NCI-H146 treated with DMSO at 0.1 percent for 48 hours (cell line): Measurements from ENCODE around the gene TPST2.

Source experiments
- DNase-seq: peaks from one replicate; lab custom pipeline; 2025; ENCODE audit not compliant: unreplicated experiment; lab: John Stamatoyannopoulos, UW

The TPST2 gene

DNA sequence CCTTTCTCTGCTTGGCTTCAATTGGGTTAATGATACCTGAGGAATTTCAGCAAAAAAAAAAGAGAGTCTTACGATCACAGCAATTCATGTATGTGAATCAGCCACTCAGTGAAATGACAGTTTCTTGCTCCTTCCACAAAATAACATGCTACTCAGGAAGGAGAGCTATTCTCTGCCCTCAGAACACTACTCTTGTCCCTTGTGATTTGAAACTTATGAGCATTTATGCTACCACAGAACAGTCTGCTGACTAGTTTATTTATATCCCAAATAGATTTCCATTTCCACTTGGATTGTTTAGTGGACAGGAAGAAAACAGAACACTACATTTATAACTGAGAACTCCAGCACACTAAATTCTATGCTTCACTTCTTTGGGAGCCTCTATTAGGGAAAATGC, 86.2 kb downstream of the TPST2 start:
- no peak for DNase-seq

GRCh38 chr22:26502688-26503561, 87.0 kb downstream of the TPST2 start:
- DNase-seq: no peak

DNA sequence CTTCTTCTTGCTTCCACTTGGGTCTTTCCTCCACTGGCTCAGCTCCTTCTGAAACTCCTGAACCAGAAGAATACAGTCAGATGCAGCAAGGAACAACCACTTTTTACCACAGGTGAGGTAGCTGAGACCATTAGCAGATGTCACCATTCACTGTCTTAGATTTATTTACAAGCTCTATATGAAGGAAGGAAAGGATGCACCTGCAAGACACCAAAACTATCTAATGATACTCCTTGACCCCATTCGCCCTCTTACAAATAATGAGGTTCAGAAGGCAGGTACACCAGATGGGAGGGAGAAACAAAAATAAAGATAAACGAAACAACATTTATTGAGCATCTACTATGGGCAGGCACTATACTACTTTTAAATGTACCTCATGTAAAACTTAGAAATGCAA, 87.9 kb downstream of the TPST2 start:
- no peak for DNase-seq

GRCh38 chr22:26499188-26499703, 90.7 kb downstream of the TPST2 start:
- DNase-seq: no peak

GRCh38 chr22:26496456-26496855, 93.5 kb downstream of the TPST2 start:
- DNase-seq: no peak

DNA sequence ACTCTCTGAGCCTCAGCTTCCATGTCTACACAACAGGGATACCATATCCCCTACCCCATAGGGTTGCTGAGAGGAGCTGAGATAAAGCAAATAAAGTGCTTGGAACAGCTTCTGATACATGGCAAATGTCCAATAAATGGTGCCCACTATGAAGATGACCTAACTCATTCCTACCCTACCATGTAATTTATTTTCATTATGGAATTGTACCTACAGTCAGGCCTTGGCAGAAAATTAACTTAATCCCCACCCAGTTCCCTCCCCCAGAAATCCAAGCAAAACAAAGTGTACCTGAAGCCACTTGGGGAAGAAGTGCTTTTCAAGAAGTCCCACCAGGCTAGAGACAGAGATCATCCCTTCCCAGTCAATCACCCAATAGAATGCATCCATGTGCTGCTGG, 95.4 kb downstream of the TPST2 start:
- DNase-seq: no peak

DNA sequence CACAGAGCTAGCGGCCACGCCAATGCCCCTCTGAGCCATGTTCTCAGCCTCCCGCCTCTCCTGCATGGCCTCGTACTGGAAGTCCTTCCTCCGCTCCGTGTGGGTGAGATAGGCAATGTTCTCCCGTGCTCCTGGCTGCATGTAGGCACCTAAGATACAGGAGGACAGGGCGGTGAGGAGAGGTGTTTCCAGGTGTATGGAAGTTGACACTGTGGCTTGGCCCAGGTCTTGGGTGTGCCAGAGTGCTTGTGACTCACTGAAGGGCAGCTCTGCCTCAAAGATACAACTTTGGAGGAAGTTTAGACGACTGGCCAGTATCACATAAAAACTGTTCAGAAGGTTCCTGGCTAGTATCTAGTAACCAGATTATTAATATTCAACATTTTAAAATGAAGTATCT, 97.7 kb downstream of the TPST2 start:
- no peak for DNase-seq

GRCh38 chr22:26489447-26490036, 100.4 kb downstream of the TPST2 start:
- no peak for DNase-seq

GRCh38 chr22:26487996-26488395, 101.9 kb downstream of the TPST2 start:
- no peak for DNase-seq

DNA sequence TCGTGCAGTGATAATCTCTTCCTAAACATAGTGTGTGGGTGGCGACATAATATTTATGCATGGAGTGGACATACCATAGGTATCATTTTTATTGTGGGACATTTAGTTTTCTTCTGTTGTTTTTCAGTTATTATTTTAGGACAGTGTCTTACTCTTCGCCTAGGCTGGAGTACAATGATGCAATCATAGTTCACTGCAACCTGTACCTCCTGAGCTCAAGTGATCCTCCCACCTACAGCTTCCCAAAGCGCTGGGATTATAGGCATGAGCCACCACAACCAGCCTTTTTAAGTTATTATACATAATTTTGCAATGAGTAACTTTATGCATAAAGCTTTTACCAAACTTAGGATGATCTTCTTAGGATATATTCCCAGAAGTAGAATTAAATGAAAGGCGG, 103.5 kb downstream of the TPST2 start:
- DNase-seq: no peak

DNA sequence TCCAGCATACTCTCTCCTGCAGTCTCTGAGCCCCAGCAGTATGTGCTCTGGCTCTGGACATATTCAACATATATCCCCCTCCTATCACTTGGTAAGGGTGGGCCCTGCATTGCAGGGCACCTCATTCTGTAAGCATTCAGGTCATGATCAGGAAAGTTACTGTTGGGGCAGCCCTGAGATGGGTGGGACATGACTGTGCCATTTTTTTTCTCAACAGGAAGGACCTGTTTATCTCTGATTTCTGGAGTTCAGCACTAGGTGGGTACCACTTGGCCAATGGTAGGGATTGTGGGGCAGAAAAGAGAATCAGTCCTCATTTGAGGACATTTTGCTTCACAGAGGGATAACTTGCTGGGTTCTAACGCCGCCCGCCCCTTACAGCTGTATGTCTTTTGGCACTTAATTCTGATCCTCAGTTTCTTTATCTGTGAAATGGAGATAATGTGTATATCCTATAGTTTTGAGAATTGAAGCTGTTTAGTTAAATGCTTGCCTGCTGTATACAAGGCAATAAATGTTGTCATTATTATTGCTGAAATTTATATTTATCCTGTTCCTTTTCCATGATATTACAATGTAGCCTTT, 104.0 kb downstream of the TPST2 start:
- no peak for DNase-seq

GRCh38 chr22:26485013-26485412, 104.9 kb downstream of the TPST2 start:
- DNase-seq: no peak

- no peak for DNase-seq
These were observed 105.6 kb downstream of the TPST2 start for GRCh38 chr22:26484360-26484706.

DNA sequence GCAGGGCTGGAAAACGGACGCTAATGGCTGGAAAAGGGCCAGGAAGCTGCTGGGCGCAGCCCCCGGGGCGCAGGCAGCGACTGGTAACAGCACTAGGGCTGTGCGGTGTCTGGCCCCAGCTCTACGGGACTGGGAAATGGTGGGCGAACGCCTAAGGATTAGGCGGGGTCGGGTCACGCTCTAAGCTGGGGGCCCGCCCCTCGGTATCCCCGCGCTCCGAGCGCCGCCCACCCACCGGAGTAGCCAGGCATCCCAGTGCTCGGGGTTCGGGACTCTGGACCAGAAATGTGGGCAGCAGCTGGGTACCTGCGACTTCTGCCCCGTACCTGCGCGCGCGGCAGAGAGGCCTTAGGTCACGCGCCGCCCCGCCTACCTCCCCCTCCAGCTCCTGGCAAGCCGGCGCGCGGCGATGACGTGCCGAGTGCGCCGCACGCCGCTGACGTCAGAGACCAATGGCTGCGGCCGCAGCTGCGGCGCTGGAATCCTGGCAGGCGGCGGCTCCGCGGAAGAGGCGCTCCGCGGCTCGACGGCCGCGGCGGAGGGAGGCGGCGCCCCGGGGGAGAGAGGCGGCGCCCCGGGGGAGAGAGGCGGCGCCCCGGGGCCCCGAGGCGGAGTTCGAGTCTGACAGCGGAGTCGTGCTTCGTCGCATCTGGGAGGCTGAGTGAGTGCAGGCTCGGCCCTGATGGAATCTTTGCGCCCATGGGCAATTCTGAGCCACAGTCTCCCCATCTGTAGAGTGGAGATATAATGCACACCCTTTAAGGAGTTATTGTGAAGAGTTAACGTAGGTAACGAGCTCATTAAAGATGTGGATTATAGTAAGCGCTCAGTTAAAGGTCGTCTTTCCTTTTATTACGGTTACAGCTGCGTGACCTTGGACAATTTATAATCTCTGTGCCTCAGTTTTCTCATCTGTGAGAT, 106.2 kb downstream of the TPST2 start, which contains the start of the genes HPS4 and SRRD:
HPS4 (minus strand) TSS at position 345 of the 921 bp plus-strand sequence. CDS start 2,021 bp downstream, outside the sequence.
SRRD (plus strand) TSS at position 439 of the 921 bp plus-strand sequence; CDS start at position 453, 14 bp downstream.
- peak; percentile 76 for DNase-seq

- DNase-seq: no peak
These were observed 106.9 kb downstream of the TPST2 start for GRCh38 chr22:26483043-26483438.

DNA sequence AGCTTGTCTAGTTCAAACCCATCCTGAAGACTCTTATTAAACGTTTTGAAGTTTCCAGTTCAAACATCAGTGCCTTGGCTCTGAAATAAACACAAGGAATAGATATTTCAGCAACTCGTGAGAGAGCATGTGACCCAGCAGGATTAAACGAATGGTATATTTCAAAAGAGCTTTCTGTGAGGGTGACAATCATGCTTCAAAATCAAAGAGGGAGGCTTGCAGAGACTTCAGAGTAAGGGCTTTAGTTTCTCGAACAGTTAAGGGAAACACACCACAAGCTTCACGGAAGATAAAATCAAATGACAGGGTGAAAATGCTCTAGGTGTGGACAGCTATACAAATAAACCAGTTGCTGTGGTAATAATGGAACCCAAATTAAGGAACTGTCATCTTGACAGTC, 107.8 kb downstream of the TPST2 start:
- no peak for DNase-seq

DNA sequence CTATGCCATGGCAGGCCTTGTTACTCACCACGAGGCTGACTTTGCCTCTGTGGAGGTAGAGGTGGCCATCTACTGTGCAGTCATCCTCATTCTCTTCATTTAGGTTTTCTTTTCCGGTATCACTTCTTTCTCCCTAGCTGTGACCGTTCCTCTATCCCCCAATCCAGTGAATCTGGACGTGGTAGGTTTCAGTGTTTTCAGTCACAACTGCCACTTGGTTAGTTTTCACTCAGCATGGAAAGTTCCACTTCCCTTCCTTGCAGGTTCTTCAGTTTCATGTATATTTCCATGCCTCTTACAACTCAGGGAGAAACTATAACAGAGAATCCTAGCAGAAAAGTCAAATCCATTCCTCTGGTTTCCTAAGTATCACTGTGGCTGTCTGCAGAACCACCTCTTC, 108.2 kb downstream of the TPST2 start:
- DNase-seq: no peak

DNA sequence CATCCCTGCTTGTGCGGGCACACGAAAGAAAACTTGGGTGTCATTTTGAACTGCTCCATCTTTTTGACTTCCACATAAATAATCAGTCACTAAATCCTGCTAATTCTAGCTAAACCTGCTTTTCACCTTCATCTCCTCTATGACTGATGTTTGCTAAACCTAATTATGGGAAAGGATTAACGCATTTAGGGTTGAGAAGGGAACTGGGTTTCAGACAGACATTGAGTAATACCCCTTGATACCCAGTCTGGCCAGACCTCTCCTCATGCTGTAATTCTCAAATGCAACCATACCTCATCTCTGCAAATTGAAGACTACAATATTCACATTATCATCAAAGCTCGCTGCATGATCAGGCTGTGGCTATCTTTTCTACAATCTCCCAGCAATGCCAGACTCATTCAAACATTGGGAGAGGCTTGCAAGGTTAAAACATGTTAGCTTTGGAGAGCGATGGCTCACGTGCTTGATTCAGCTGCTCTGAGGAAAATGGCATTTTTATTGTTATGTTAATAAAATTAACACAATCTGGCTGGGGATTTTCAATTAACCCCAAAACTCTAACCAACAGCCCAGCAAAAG, 108.7 kb downstream of the TPST2 start:
- DNase-seq: no peak

DNA sequence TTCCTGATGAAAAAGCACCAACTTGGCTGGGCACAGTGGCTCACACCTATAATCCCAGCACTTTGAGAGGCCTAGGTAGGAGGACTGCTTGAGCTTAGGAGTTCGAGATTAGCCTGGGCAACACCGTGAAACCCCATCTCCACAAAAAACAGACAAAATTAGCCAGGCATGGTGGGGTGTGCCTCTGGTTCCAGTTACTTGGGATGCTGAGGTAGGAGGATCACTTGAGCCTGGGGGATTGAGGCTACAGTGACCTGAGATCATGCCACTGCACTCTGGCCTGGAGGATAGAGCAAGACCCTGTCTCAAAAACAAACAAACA, 109.4 kb downstream of the TPST2 start:
- no peak for DNase-seq

DNA sequence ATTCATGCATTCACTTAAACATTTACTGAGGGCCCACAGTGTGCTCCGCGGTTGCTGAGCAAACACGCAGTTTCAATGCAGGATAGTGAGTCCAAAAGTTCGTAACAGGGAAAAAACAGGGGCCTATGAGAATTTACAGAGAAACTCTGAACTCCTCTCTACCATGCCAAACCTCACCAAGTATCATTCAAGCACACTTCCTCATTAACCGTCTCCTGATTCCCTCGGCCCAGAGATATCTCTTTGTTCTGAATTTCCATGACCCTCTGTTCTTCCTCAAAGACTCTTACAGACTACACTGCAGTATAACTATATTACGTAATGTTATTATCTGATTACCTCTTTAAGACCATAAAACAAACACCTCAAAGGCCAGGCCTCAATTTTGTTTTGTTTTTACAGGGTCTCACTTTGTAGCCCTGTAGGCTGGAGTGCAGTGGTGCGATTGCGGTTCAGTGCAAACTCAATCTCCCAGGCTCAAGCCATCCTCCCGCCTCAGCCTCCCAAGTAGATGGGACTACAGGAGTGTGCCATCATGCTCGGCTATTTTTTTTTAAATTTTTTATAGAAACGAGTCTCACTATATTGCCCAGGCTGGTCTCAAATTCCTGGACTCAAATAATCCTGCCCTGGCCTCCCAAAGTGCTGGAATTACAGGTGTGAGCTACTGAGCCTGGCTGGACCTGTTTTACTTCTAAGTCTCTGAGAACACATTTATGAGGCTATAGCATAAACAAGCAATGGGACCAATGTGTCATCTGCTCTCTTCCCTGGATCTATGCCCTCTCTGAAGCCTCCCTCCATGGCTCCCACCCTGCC, 109.9 kb downstream of the TPST2 start:
- peak; percentile 36 for DNase-seq
